Brain pericyte (primary cell): ENCODE results near the gene MYBPH.

ENCODE experiments used
- DNase-seq: peaks from one replicate; pipeline ENCODE4 v3.0.0-alpha.2; 2012; ENCODE audit warnings: low read depth, low spot score

Gene MYBPH

DNA sequence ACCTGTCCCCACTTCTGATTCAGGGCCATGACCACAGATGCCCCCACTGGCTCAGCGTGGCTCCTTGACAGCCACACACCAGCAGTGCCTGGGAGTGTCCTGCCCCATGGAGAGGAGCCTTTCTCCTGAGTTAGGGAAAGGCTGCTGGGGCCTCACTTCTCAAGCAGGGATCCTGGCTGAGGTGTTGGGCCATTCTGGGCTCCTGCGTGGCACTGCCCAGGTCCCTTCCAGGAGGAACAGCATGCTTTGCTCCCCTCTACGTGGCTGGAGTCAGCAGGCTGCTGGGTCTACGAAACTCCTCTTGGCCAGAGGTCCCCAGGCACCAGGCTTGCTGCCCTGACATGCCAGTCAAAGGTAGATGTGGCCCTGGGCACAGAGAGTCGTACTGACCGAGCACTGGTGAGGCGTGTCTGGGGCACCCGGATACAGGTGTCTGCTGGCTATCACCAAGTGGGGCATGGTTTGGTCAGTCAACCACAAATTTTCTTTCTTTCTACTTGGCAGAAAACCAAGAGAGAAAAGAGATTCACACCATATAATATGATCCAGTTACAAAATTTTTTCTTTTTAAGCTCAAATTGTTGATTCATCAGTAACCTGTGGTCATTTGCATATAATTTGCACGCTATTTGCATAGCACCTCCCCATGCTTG is 44.0 kb downstream of the MYBPH start:
- no peak for DNase-seq

DNA sequence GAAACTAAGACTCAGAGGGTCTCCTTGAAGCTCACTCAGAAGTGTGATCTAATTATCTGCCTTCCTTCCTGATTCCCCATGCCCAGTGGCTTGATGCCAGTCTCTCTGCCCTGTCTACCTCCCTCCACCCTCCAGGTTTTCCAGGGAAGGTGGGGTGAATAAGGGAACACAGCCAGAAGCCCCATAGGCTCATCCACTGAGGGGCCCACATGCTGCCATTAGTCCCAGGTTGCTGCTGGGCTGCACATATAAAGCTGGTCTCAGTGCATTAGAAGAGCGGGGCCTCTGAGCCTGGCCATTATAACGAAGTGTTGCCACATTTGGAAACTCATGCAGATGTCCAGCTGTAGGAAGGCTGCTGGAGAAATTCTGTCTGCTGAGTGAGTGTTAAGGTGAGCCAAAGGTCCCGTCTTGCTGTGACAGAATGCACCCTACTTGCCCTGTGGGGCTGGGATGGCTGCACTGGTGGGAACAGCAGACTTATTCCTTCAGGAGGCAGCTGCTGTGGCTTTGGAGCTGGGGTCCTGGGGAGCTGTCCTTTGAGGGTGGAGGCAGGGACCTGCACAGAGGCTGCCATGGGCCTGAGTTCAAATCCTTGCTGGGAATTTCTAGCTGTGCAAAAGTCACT is 45.2 kb downstream of the MYBPH start:
- DNase-seq: no peak

DNA sequence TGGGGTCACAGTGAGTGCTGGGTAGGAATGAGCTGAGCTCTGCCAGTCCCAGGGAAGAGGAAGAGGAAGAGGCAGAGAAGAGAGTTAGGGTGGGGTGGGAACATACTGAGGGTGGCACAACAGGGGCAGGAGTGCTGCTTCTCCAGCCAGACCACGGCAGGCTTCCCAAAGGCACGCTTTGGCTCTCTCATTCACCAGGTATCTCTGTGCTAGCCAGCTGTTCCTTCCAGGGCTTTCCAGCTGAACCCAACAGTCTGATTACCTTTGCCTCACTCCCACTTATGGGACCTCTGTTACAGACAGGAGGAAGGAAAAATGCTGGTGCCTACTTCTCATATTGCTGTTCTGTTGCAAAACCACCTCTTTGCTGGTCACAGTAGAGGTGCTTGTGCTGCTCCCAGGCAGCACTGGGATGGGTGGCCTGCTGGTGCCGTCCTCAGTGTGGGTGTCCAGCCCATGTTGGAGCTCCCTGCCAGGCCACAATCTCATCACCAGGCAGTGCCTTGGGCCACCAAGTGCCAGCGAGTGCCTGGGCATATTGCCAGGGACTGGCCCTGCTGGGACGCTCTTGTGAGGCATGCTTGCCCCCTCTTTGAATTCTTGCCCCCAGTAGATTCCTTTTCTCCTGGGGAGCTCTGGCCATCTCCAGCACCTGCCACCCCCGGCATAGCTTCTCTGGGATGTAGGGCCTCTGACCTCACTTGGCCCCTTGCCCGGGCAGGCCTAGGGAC is 46.0 kb downstream of the MYBPH start:
- DNase-seq: no peak

DNA sequence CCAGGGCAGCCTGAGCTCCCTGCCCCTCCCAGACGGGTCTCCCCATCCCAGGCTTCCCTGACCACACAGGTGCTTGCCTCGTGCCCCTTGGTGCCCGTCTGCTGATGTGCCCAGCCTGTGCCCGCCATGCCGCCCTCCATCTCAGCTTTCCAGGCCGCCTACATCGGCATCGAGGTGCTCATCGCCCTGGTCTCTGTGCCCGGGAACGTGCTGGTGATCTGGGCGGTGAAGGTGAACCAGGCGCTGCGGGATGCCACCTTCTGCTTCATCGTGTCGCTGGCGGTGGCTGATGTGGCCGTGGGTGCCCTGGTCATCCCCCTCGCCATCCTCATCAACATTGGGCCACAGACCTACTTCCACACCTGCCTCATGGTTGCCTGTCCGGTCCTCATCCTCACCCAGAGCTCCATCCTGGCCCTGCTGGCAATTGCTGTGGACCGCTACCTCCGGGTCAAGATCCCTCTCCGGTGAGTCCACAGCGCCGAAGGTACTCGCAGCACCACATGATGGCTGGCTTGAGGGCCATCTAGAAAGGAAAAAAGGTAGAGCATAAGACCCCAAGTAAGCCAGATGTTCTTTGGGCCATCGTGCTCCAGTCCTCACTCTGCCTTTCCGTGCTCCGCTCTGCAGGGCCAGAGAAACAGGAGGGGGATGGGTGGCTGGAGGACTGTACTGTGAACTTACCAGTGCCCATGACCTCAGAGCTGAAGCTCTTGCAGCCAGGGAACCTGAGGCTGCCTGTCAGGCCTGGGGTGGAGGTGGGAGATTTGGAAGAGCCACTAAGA is 46.7 kb downstream of the MYBPH start:
- DNase-seq: no peak

- no peak for DNase-seq
Observed at GRCh38 chr1:203128431-203128715, 47.3 kb downstream of the MYBPH start.

- DNase-seq: no peak
Observed at GRCh38 chr1:203127666-203128430, 47.8 kb downstream of the MYBPH start, which contains the start of gene ADORA1. TSS of gene ADORA1 (plus strand) at chr1:203127726. CDS start at chr1:203128842, 1,116 bp downstream.

GRCh38 chr1:203126866-203127665 is 48.6 kb downstream of the MYBPH start:
- DNase-seq: no peak

DNA sequence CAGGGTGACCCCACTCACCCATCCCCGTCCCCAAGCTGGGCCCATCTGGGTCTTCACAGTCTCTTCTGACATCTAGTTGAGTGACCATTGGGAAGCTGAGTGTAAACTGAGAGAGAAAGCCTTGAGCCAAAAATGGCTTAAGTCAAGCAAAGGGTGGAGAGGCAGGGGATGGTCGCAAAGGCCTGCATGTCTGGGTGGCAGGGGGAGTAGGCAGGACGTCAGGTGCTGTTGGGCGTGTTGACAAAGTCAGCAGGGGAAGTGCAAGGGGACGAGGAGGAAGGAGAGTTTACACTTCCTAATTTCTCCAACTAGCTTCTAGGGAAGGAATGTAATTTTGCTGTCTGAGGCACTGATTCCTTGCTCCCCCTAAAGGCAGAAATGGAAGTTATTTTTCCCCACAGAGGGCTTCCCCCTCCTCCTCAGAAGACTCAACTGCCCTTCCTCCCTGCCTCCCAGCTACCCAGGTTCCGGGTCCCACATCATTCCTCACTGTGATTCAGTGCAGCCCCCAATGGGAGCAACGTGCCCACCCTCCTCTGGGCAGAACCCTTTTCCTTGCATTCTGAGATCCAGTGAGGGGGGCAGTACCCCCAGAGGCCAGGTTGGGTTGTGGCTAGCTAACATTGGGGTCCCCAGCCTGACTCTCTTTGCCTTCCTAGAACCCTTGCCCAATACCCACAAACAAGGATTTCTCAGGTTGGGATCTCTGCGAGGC is 49.3 kb downstream of the MYBPH start:
- no peak for DNase-seq

- no peak for DNase-seq
Observed at GRCh38 chr1:203124546-203125317, 50.9 kb downstream of the MYBPH start.

- no peak for DNase-seq
Observed at GRCh38 chr1:203124011-203124410, 51.6 kb downstream of the MYBPH start.

DNA sequence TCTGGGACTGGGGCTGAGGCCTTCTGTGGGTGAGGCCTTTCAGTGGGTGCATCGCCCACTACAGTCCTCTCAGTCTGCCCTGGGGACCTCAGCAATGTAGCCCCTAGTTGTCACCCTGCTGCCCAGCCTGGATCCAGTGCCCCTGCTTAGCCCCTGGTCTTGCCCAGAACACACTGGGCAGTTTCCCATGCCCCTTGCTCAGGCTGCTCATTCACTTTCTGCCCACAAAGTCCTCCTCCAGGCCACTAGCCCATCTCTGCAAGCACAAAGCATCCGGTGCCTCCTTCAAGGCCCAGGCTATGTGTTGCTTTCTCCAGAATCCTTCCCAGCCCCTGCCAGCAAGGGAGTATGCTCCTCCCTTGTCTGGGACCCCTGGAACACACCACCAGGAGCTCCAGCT is 53.5 kb downstream of the MYBPH start:
- DNase-seq: no peak

DNA sequence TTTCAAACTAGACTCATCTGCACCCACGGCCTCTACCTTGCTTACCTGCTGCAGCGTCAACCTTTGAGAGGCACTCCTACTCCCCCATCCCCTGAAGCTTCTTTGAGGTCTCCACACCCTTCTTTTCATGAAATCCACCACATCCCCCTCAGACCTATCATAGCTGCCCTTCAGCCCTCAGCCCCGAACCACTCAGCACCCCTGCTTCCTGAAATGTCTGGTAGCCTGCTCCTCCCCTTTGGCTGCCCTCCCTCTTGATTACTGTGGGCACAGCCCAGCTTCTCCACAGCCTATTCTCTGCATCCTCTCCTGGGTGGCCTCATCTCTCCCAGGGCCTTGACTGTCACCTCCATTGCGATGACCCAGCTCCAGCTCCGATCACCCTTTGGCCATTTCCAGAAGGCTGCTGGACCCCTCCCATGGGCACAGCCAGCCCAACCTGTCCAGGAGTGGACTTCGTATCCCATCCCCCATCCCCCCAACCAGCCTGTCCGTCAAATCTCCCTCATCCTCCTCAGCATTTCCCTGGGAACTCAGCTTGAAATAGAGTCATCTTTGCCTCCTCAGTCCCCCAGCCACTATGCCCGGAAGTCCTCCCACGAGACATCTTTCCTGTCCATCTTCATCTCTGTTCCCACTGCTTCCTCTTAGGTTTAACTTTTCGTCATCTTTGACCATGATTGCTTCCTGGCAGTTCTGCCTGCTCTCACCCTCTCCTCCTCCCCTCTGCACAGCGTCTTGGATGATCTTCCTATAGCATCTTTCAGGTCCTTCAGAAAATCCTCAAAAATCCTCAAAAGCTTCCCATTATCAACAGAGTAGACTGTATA is 54.2 kb downstream of the MYBPH start:
- DNase-seq: no peak

DNA sequence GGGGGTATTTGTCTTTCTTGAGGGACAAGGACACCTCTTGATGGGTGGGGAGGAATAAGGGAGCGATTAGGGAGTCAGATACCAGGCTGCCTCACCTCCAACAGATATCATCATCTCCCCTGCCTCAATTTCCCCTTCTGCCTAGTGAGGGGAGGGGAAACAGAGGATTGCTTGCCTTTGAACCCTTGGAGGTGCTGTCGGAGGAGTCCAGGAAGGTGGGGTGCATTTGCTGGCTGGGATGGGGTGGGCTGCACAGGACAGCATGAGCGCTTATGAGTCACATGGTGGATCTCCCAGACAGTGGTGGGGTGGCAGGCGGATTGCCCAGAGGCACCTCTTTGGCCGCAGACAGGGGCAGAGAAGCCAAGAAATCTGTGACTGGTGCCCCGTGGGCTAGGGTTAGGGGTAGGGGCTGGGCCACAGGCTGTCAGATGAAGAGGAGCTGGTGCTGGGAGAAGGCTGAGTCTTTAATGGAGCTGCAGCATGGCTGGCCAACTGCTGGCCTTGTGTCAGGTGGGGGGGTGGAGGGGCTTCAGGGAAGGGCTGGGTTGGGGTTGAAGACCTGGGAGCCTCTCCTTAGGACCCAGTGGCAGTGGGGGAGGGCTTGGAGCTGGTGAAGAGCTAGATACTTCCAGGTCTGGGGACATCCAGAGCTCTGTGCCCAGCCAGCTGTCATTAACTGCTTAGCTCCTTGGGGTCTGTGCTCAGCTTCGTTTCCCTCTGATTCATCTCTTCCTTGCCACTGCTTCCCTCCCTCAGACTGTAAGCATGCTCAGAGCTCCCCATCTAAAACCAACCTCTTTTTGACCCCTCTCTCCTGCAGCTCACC is 55.1 kb downstream of the MYBPH start:
- no peak for DNase-seq
